CD1c-positive myeloid dendritic cell (primary cell): ENCODE measurements around the gene INSIG1.

ENCODE experiments used
- DNase-seq: peaks from one replicate; pipeline ENCODE4 v3.0.0-alpha.2; 2016; ENCODE audit errors: extremely low spot score

Gene INSIG1

DNA sequence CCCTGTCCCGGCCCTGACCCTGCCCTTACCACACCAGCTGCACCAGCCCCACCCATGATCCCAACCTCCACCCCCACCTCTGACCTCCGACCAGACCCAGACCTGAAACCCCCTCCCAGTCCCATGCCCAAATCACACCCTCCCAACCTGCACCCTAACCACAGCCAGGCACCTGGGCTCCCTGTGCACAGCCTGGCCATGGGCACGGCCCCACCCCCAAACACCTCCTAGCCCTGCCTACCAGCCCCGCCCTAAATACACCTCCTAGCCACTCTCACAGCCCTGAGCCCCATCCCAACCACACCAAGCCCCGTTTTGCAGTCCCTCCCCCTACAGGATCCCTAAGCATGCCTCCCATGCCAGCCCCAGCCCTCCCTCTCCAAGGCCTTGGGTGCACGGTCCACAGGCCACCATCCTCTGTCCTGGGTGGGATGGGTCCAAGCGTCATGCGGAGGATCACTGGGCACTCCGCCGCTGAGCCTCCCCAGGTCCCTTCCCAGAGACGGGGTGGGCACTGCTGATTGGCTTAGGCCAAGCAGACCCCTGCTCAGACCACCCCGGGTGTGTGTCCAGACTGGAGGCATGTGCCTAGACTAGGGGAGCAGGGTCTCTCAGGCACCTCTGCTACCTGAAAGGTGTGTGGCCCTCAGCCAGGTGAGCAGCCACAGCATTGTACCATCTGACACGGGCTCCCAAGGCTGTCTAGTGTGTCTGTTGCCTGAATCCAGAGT, 30.1 kb downstream of the INSIG1 start:
- no peak for DNase-seq

GRCh38 chr7:155329225-155329624, 31.5 kb downstream of the INSIG1 start:
- DNase-seq, result no peak

DNA sequence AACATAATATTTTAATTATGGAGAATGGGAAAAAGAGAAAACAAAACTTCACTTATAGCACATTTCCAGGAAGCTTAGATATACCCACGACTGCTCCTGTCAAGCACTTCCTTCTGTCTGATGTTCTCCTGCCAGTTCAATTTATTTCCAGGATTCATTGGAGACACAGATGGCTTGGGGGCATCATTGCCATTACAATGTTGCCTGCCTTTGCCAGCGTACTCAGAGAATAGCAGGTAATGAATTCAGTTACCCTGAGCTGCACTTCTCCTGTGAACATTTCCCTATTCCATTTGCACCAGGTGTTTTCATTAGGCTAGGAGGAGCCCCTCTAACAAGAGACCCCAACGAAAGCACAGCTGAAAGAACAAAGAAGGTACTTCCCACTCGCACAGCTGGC, 33.7 kb downstream of the INSIG1 start:
- DNase-seq, result no peak

DNA sequence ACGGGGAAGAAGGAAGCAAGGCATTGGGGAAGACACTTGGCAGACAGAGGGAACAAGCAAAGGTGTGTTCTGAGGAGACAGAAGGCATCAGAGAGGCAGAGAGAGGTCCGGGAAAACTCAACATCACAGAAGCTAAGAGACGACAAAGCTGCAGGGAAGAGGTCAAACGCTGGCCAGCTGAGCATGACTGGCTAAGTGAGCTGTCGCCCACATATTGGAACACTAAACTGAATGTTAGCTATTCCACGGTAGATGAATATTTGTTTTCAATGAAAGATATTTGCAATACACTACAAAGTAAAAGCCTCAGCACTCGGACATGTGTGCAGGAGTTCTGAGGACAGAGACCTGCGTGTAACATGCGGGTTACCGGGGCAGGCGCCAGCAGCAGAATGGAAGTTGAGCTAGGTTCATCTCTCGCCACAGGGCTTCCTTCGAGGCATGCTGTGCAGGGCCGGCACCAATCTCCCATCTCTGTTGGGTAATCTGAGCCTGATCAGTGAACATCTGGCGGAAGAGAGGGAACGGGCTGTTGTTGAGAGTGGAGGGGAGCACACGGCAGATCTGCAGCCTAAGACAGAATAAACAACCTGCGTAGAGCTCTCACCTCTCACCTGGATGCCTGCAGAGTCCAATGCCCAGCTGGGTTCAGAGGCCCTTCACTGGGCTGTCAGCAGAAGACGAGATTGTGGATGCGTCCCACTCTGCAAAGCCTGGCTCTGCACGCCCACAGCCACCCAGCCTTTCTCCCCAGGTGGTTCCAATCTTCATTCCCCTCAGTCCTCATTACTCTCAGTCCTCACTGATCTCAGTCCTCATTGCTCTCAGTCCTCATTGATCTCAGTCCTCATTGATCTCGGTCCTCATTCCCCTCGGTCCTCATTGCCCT, 35.9 kb downstream of the INSIG1 start:
- DNase-seq, result no peak

DNA sequence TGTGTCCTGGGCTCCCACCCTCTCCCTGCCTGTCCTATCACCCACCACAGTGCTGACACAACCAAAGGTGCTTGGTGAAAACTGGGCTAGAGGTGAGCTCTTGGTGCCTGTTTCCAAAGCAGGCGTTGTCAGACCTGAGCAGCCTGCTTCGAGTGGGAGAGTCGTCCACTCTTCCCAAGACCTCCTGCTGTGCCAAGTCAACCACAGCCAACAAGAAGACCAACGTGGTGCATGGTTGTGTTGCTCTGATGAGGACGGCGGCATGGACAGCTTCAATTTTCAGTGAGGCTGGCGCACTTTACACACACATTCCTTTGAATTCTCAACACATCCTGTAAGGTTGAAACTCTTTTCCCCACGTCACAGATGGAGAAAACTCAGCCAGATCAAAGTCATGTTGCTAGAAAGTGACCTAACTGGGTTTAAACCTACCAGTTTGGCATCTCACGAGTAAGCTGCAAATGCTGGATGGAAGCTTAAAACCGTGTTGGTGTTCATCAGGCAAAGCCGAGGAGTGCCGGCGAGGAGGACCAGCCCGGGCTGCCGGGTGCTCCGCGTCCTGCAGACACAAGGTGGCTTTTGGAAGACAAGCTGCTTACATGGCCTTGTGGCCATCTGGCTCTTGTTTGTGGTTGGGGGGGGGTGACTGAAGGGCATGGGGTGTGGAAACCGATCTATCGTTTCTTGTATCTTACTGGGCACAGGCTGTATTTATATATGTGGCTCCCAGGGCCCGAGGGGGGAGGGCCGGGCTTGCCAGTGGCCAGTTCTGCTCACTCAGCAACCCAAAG, 39.3 kb downstream of the INSIG1 start:
- DNase-seq, result no peak

DNA sequence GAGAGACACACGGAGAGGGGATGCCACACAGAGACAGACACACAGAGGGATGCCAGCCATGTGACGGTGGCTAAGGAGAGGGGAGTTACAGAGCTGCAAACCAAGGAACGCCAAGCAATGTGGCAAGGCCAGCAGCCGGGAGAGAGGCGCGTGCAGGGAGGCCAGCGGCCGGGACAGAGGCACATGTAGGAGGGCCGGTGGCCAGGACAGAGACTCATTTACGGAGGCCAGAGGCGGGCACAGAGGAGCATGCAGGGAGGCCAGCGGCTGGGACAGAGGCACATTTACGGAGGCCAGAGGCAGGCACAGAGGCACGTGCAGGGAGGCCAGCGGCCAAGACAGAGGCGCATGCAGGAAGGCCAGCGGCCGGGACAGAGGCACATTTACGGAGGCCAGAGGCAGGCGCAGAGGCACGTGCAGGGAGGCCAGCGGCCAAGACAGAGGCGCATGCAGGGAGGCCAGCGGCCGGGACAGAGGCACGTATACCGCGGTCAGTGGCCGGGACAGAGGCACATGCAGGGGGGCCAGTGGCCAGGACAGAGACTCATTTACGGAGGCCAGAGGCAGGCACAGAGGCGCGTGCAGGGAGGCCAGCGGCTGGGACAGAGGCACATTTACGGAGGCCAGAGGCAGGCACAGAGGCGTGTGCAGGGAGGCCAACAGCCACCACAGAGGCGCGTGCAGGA, 40.4 kb downstream of the INSIG1 start:
- DNase-seq, result no peak

GRCh38 chr7:155338632-155339320, 41.1 kb downstream of the INSIG1 start:
- no peak for DNase-seq

DNA sequence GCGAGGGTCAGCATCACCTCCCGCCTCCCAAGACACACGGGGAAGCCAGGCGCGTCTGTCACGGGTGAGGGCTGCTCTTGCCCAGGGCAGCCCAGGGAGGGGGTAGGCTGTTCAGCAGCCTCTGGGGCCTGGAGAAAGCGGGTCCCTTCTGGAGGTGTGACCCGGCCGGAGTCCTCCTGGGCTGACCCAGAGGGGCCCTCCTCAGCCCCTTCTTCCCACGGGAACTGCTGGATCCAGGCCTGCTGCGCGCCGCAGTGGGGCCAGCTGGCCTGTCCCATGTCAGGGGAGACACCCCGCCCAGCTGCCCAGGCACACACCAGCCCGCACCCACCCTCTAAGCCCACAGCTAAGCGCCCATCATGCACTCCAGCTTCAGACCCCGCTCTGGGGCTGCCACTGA, 41.8 kb downstream of the INSIG1 start:
- DNase-seq, result no peak

GRCh38 chr7:155340071-155340531, 42.4 kb downstream of the INSIG1 start:
- no peak for DNase-seq

DNA sequence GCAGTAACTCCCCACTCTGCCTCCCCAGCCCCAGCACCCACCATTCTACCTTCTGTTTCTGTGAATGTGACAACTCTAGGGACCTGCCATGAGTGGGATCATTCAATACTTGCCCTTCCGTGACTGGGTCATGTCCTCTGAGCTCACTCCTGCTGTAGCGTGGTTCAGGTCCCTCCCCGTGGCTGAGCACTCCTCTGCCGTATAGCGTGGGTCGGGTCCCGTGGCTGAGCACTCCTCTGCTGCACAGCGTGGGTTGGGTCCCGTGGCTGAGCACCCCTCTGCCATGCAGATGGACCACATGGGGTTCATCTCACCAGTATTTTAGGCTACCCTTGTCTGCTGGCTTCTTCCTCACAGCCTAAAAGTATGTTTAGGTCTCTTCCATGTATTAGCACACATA, 43.0 kb downstream of the INSIG1 start:
- DNase-seq, result no peak

- DNase-seq, result no peak
These were observed 43.8 kb downstream of the INSIG1 start for GRCh38 chr7:155341463-155341983.

- DNase-seq, result no peak
These were observed 44.6 kb downstream of the INSIG1 start for GRCh38 chr7:155342313-155342712.

- DNase-seq, result no peak
These were observed 45.5 kb downstream of the INSIG1 start for GRCh38 chr7:155343150-155343549.

DNA sequence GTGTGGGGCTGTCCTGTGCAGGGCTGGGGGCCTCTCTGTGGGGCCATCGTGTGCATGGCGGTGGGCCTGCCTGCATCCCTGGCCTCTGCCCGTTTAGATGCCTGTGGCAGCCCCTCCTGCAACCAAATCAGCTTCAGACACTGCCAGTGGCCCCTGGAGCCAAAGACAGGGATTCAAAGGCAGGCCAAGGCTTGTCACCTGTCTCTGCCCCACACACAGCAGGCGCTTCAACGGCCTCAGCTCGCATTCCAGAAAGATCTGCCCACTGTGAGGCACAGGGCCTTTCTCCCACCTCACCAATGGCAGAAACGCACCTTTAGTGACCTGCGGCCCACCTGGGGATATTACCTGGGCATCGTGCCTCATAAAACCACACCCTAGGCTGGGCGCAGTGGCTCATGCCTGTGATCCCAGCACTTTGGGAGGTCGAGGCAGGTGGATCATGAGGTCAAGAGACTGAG, 46.0 kb downstream of the INSIG1 start:
- DNase-seq, result no peak

GRCh38 chr7:155344270-155344617, 46.6 kb downstream of the INSIG1 start:
- no peak for DNase-seq

DNA sequence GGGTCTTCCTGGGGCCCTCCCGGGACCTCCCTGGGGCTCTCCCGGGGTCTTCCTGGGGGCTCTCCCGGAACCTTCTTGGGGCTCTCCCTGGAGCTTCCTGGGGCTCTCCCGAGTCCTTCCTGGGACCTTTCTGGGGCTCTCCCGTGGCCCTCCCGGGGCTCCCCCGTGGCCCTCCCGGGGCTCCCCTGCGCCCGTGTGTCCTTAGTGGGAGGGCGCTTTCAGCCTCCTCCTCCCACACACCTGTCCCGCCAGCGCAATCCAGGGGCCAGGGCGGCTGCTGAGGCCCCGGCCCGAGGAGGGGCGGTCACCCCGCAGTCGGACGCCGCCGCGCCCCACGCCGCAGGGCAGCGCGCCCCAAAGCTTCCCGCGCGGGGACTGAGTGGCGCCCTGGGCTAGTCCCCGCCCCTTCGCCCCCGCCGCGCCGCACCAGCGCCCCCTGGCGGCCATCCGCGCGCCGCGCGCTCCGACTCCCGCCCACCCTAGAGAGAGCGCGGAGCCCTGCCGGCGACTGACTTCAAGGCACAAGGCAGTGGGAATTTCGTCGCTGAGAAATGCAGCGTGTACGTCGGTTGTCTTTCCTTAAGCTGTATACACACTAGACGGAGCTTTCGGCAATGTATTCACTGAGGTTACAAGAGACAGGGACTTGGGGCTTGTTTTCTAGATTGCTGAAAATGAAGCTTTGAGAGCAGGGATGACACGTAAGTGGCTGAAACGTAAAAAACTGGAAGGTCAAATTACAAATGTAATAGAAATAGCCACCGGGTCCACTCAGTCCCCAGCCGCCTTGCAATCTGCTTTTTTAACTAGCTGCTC, 47.1 kb downstream of the INSIG1 start:
- DNase-seq, result peak; percentile 88

DNA sequence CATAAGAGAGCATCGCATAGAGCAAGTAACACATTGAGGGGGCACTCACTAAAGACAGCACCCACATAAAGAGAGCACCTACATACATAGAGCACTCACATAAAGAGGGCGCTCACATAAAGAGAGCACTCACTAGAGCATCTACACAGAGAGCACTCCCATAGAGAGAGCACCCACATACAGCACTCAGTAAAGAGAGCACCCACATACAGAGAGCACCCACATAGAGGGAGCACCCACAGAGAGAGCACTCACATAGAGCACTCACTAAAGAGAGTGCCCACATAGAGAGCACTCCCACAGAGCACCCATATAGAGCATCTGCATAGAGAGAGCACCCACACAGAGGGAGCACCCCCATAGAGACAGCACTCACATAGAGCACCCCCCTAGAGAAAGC, 47.8 kb downstream of the INSIG1 start:
- no peak for DNase-seq

DNA sequence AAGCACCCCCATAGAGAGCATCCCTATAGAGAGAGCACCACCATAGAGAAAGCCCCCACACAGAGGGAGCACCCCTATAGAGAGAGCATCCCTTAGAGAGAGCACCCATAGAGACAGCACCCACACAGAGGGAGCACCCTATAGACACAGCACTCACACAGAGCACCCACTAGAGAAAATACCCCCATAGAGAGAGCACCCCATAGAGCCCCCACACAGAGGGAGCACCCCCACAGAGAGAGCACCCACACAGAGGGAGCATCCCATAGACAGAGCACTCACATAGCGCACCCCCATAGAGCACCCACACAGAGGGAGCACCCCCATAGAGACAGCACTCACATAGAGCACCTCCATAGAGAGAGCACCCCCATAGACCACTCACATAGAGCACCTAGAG, 48.6 kb downstream of the INSIG1 start:
- no peak for DNase-seq

DNA sequence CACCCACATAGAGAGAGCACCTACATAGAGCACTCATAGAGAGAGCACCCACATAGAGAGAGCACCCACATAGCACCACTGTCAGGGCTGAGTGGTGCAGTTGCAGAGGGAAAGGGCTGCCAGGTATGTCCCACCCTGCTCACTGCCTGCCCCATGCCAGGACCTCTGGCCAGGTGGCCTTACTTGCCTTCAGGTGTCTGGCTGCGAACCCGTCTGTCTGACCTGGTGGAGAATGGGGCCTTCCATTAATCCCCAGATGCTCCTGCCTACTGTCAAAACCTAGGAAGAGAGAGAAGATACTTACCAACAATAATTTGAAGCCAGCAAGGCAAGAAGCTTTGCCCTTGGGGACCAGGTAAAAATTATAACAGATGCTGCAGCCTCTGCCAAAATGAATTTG, 51.1 kb downstream of the INSIG1 start:
- DNase-seq, result no peak
